GM19463 (cell line): ENCODE data around the gene SLC7A6OS.

Experiments
- ATAC-seq: cut with Tn5 transposase; IDR thresholded peaks from one replicate; pipeline ENCODE4 v1.9.1; 2021; ENCODE audit warnings: mild to moderate bottlenecking, moderate library complexity; ENCODE audit not compliant: unreplicated experiment

The SLC7A6OS gene

GRCh38 chr16:68310774-68311511 is at the start of gene SLC7A6OS, which contains the start of gene PRMT7:
Gene SLC7A6OS, minus strand, starts transcription at chr16:68310946. Its CDS starts 20 bp downstream, at chr16:68310926.
Gene PRMT7, plus strand, starts transcription at chr16:68311019. Its CDS starts 4,961 bp downstream, at chr16:68315980.
- peak; percentile 99 for ATAC-seq

- no peak for ATAC-seq
Measured at GRCh38 chr16:68359398-68360191, 48.8 kb upstream of the SLC7A6OS start.

- no peak for ATAC-seq
Measured at GRCh38 chr16:68358951-68359350, 48.2 kb upstream of the SLC7A6OS start.

- no peak for ATAC-seq
Measured at GRCh38 chr16:68357923-68358322, 47.2 kb upstream of the SLC7A6OS start.

GRCh38 chr16:68357521-68357922 is 46.8 kb upstream of the SLC7A6OS start:
- ATAC-seq = no peak

GRCh38 chr16:68356919-68357286 is 46.2 kb upstream of the SLC7A6OS start:
- ATAC-seq = no peak

GRCh38 chr16:68356249-68356918 is 45.6 kb upstream of the SLC7A6OS start:
- ATAC-seq = peak; percentile 84

GRCh38 chr16:68355447-68356248 is 44.9 kb upstream of the SLC7A6OS start:
- peak; percentile 3 for ATAC-seq

GRCh38 chr16:68354816-68355215 is 44.1 kb upstream of the SLC7A6OS start:
- ATAC-seq = no peak

- no peak for ATAC-seq
Measured at GRCh38 chr16:68353366-68353765, 42.6 kb upstream of the SLC7A6OS start.

- no peak for ATAC-seq
Measured at GRCh38 chr16:68351991-68352431, 41.3 kb upstream of the SLC7A6OS start.

GRCh38 chr16:68351463-68351862 is 40.7 kb upstream of the SLC7A6OS start:
- ATAC-seq = no peak

- ATAC-seq = no peak
Measured at GRCh38 chr16:68350813-68351350, 40.1 kb upstream of the SLC7A6OS start.

- no peak for ATAC-seq
Measured at GRCh38 chr16:68349838-68350410, 39.2 kb upstream of the SLC7A6OS start.

GRCh38 chr16:68348639-68349445 is 38.1 kb upstream of the SLC7A6OS start:
- no peak for ATAC-seq

GRCh38 chr16:68347605-68348004 is 36.9 kb upstream of the SLC7A6OS start:
- ATAC-seq = no peak

- ATAC-seq = no peak
Measured at GRCh38 chr16:68346892-68347480, 36.2 kb upstream of the SLC7A6OS start.

GRCh38 chr16:68345958-68346635 is 35.4 kb upstream of the SLC7A6OS start:
- ATAC-seq = no peak
